GM21576 (cell line): ENCODE measurements around the gene GINM1.

Experiments
- ATAC-seq: cut with Tn5 transposase; IDR thresholded peaks from one replicate; pipeline ENCODE4 v1.9.1; 2021; ENCODE audit warnings: mild to moderate bottlenecking, moderate library complexity; ENCODE audit not compliant: unreplicated experiment

Gene GINM1

DNA sequence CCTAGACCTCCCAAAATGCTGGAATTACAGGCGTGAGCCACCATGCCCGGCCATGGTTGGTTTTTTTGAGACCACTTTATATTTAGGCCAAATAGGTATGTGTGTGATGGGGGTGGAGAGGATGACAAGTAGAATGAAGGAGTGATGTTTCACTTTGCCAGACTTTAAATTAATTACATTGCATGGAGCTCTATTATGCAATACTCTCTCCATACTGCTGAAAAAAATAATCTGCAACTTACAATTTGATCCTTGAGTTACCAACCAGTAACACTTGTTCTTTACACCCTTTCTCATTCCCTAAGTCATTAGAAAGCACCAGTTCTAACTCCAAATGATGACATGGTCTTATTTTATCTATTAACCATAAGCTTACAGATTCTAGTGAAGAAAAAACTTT, 26.8 kb downstream of the GINM1 start:
- no peak for ATAC-seq

DNA sequence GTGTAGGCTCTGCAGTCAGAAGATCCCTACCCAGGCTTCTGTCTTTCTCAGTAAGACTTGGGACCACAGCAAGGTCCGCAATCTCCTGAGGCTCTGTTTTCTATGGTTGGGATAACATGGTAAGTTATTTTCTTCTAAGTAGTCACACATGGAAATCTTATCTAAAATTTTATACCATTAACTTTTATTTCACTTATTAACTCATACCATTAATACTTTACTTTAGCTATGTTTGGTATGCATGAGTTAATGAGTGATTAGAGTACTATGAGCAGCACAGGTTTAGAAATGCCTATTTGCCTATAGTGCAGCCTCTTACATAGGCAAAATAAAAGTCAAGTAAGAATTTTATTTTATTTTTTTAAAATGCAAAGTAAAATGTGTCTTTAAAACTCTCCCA, 27.2 kb downstream of the GINM1 start:
- ATAC-seq, result no peak

DNA sequence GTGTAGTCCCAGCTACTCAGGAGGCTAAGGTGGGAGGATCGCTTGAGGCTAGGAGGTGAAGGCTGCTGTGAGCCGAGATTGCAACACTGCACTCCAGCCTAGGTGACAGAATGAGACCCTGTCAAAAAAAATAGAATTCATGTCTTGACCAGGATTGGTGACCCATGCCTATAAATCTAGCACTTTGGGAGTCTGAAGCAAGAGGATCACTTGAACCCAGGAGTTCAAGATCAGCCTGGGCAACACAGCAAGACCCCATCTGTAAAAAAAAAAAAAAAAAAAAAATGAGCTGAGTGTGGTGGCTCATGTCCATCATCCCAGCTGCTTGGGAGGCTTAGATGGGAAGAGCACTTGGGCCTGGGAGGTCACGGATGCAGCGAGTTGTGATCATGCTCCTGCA, 34.3 kb downstream of the GINM1 start:
- no peak for ATAC-seq

DNA sequence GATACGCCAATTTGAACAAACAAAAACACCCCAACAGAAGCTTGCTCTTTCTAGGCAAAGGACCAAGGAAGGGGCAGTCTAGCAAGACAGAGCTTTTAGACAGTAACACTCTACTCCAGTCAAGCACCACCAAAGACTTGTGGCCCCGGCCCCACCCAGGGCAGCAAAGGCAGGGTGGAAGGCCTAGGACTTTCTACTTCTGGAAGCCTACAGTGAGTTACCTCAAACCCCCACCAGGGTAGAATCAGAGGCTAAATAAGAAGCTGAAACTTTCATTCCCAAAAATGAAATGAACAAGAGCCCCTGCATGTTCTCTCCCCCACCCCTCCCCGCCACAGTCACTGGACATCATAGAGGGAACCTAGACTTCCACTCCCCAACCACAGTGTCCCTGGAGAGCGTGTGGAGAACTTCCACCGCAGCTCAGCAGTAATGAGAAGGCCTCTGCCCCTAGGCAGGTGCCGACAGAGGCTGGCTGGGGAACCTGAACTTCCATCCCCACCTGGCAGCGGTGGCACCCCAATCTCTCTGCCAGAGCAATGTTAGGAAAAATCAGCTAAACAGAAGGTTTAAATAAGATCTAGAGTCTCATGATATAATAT, 42.3 kb downstream of the GINM1 start:
- ATAC-seq, result no peak

DNA sequence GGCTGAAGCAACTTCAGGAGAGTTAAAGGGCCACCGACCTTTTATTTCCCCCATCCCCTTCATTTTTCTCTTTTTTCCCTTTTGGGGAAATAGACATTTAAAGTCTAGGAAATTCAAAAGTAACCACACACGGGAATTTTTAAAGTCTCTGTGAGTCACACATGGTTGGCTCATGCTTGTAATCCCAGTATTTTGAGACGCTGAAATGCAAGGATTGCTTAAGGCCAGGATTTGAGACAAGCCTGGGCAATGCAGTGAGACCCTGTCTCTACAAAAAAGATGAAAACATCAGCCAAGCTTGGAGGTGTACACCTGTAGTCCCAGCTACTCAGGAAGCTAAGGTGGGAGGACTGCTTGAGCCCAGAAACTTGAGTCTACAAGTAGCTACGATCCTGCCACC, 48.2 kb downstream of the GINM1 start:
- ATAC-seq, result no peak

DNA sequence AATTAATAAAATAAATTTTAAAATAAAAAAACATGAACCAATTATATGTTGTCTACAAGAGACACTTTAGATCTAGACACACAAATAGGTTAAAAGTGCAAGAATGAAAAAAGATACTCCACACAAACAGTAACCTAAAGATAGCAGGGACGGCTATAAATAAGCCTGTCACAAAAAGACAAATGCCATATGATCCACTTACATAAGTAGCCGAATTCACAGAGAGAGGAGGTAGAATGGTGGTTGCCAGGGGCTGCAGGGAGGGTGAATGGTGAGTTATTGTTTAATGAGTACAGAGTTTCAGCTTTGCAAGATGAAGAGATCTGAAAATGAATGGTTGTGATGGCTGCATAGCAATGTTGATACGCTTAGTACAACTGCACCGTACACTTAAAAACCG, 49.6 kb downstream of the GINM1 start:
- ATAC-seq, result no peak

DNA sequence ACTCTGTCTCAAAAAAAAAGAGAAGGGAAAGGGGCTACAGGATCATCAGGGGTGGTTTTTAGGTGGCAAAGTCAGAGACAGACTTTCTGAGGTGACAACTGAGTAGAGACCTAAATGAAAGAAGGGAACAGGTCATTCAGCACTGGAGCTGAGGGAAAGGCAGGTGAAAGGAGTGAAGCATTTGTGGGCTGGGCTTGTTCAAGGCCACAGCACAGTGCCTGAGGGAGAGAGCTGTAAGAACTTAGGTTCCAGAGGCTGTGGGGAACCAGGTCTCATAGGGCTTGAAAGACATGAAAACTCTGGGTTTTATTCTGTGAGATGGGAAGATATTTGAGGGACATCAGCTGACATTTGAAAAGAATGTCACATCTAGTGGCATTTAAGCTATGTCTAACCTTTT, 61.5 kb downstream of the GINM1 start:
- ATAC-seq, result no peak

DNA sequence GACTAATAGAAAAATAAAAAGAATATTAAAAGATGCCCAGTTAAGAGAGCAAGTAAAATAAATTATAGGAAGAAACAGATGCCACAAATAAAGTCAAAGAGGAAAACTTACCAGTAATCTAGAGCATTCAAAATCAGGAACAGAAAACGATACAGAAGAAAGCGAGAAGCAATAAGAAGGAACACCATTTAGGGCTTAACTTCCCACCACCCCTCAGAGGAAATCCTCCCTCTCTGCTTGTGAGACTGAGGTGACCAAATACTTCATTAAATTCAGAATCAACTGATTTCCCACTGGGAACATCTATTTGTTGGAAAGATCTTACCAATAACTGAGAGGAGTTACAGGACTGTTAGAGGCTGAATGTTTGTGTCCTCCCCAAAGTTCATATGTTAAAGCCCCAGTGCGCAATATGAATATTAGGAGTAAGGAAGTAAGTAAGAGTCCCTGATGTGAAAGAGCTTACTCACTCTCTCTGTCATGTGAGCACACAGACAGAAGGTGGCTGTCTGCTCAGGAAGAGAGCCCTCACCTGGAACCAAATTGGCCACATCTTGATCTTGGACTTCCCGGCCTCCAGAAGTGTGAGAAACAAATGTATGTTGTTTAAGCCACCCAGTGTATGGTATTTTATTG, 62.8 kb downstream of the GINM1 start:
- peak; percentile 88 for ATAC-seq

DNA sequence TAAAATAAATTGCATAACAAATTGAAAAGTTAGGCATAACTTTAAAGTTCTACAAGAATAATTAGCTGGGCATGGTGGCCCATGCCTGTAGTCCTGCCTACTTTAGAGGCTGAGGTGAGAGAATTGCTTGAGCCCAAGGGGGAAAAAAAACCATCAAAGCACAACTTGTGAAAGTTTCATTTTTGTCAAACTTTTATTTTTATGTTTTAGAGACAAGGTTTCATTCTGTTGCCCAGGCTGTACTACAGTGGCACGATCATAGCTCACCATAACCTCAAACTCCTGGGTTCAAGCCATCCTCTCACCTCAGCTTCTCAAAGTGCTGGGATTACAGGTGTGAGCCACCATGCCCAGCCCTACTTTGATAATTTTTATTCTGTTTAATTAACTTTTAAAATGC, 68.1 kb downstream of the GINM1 start:
- no peak for ATAC-seq

DNA sequence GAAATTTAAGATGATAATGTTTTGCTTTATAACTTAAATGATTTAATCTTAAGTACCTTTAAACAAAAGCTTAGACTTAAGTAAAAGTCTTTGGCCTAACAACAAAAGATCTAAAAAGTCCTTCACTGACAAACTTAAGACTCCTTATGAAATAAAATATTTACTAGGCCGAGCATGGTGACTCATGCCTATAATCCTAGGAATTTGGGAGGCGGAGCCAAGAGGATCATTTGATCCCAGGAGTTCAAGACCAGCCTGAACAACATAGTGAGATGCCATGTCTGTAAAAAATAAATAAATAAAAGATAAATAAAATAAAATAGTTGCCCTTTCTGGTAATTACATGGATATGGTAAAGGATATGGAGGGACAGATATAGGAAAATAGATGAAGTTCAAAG, 69.9 kb downstream of the GINM1 start:
- no peak for ATAC-seq
